WERI-Rb-1 (cell line): ENCODE results near the gene TTC7B.

Source experiments
- DNase-seq: peaks from one replicate; pipeline ENCODE4 v3.0.0-alpha.2; 2020
- H3K27ac ChIP-seq: fragments of 250-450 bp; sonication (Bioruptor Pico); 2 replicates; pipeline ENCODE4 v1.5.1; 2020; ENCODE audit warnings: mild to moderate bottlenecking, moderate library complexity
- H3K27me3 ChIP-seq: fragments of 250-450 bp; sonication (Bioruptor Pico); 2 replicates; pipeline ENCODE4 v1.5.1; 2021; ENCODE audit warnings: mild to moderate bottlenecking, low read depth, moderate library complexity; ENCODE audit not compliant: insufficient read depth, severe bottlenecking
- H3K36me3 ChIP-seq: fragments of 250-450 bp; sonication (Bioruptor Pico); 2 replicates; pipeline ENCODE4 v1.5.1; 2020; ENCODE audit warnings: mild to moderate bottlenecking, moderate library complexity
- H3K4me3 ChIP-seq: 2 replicates; pipeline ENCODE4 v1.5.1; 2011; ENCODE audit warnings: low read depth, mild to moderate bottlenecking, control low read depth, low read length
- H3K9me3 ChIP-seq: fragments of 250-450 bp; sonication (Bioruptor Pico); 2 replicates; pipeline ENCODE4 v1.5.1; 2021; ENCODE audit warnings: mild to moderate bottlenecking, moderate library complexity; ENCODE audit not compliant: severe bottlenecking
- TF ChIP-seq, protein P1 (sequence below): IDR thresholded peaks from 2 replicates; pipeline ENCODE4 v1.5.1; 2011; ENCODE audit warnings: low read depth, mild to moderate bottlenecking, control low read depth, inconsistent platforms, low read length

The TTC7B gene

DNA sequence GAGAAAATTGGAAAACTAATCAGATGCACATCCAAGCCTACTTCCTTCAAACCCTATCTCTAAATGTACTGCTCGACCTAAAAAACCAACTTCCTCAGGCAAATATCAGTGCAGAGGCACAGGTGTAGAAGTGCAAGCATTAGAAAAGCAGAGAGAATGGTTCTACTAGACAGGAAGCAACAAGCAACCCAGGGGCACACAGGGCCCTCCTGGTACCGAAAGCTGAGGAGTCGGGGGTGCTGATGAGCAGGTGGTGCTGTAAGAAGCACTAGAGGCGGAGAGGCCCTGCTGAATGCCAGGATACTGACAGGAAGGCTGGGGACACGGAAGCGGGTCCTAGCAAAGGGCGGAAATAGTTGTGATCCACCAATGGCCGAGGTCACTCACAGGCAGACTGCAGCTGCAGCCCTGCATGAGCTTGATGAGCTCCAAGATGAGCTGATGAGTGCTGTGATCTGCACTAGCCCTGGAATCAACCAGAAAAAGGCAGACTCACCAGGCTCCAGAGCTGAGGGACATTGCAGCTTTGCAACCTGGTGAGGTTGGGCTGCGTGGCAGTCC, 85.9 kb downstream of the TTC7B start:
- Histone ChIP-seq H3K36me3 (peaks cover 51% of the 10 kb centered on the region), H3K9me3 (no peaks in the 10 kb centered on the region), H3K27ac (no peak overlapping the region), H3K4me3 (no peak overlapping the region), H3K27me3 (no peaks in the 10 kb centered on the region)
- DNase-seq = no peak
- TF ChIP-seq, protein P1, sequence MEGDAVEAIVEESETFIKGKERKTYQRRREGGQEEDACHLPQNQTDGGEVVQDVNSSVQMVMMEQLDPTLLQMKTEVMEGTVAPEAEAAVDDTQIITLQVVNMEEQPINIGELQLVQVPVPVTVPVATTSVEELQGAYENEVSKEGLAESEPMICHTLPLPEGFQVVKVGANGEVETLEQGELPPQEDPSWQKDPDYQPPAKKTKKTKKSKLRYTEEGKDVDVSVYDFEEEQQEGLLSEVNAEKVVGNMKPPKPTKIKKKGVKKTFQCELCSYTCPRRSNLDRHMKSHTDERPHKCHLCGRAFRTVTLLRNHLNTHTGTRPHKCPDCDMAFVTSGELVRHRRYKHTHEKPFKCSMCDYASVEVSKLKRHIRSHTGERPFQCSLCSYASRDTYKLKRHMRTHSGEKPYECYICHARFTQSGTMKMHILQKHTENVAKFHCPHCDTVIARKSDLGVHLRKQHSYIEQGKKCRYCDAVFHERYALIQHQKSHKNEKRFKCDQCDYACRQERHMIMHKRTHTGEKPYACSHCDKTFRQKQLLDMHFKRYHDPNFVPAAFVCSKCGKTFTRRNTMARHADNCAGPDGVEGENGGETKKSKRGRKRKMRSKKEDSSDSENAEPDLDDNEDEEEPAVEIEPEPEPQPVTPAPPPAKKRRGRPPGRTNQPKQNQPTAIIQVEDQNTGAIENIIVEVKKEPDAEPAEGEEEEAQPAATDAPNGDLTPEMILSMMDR = no peak

- TF ChIP-seq, protein P1 = no peak
- H3K27ac ChIP-seq = no peak overlapping the region
- no peak overlapping the region for H3K4me3 ChIP-seq
- H3K9me3 ChIP-seq = no peaks in the 10 kb centered on the region
- peaks cover 59% of the 10 kb centered on the region for H3K36me3 ChIP-seq
- no peak for DNase-seq
- no peaks in the 10 kb centered on the region for H3K27me3 ChIP-seq
These were observed 87.3 kb downstream of the TTC7B start for GRCh38 chr14:90728951-90729350.

- H3K27me3 ChIP-seq = no peaks in the 10 kb centered on the region
- peaks cover 60% of the 10 kb centered on the region for H3K36me3 ChIP-seq
- H3K27ac ChIP-seq = no peak overlapping the region
- no peak for DNase-seq
- no peak overlapping the region for H3K4me3 ChIP-seq
- TF ChIP-seq, protein P1 = no peak
- H3K9me3 ChIP-seq = no peaks in the 10 kb centered on the region
These were observed 89.1 kb downstream of the TTC7B start for GRCh38 chr14:90727082-90727481.

DNA sequence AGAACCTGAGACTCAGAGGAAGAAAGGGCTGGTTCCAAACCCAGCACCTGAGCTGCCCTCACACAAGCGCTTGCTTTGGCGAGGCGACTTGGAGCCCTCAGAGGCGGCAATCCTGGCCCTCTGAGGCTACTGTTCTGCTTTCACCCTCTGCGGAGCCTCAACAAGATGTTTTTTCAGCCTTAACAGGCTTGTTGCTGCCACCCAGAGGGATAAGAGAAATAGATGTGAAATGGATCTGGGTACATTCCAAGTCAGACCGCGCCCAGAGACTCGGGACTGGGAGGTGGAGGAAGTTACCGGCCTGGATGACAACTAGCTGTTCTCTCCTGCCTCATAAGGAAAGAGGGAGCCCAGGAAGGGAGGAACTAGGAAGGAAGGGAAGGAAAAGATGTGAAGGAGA, 89.6 kb downstream of the TTC7B start:
- no peak for DNase-seq
- Histone ChIP-seq H3K36me3 (peaks cover 60% of the 10 kb centered on the region), H3K4me3 (no peak overlapping the region), H3K27me3 (no peaks in the 10 kb centered on the region), H3K9me3 (no peaks in the 10 kb centered on the region), H3K27ac (no peak overlapping the region)
- TF ChIP-seq, protein P1 = no peak

GRCh38 chr14:90724866-90725265, 91.4 kb downstream of the TTC7B start:
- H3K9me3 ChIP-seq = no peaks in the 10 kb centered on the region
- DNase-seq = no peak
- TF ChIP-seq, protein P1 = no peak
- no peaks in the 10 kb centered on the region for H3K27me3 ChIP-seq
- H3K27ac ChIP-seq = no peak overlapping the region
- H3K36me3 ChIP-seq = peaks cover 60% of the 10 kb centered on the region
- H3K4me3 ChIP-seq = no peak overlapping the region

- Histone ChIP-seq H3K36me3 (peaks cover 51% of the 10 kb centered on the region), H3K4me3 (no peak overlapping the region), H3K9me3 (no peaks in the 10 kb centered on the region), H3K27me3 (no peaks in the 10 kb centered on the region), H3K27ac (no peak overlapping the region)
- TF ChIP-seq, protein P1 = no peak
- DNase-seq = no peak
These were observed 93.6 kb downstream of the TTC7B start for GRCh38 chr14:90722590-90722989.
